ENCODE results near the gene LRFN2. TPM values are rescaled to one million over a fixed set of nuclear protein-coding genes. Genes with fewer than 3 reads are reported as not detected.

LRFN2 gene
- total RNA-seq, 1 donor from 2014 or later = not detected

DNA sequence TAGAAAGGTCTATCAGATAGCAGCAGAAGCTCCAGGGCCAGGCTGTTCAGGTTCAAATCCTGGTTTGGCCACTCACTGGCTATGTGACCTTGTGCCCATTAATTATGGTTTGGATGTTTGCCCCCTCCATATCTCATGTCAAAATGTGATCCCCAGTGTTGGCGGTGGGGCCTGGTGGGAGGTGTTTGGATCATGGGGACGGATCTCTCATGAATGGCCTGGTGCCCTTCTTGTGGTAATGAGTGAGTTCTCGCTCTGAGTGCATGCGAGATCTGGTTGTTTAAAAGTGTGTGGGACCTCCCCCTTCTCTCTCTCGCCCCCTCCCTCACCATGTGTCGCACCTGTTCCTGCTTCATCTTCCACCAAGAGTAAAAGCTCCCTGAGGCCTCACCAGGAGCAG, 240.9 kb downstream of the LRFN2 start:
- ATAC-seq (no peak), DNase-seq (no peak)
- intact Hi-C loops (cut with micrococcal nuclease) = no loop called here

DNA sequence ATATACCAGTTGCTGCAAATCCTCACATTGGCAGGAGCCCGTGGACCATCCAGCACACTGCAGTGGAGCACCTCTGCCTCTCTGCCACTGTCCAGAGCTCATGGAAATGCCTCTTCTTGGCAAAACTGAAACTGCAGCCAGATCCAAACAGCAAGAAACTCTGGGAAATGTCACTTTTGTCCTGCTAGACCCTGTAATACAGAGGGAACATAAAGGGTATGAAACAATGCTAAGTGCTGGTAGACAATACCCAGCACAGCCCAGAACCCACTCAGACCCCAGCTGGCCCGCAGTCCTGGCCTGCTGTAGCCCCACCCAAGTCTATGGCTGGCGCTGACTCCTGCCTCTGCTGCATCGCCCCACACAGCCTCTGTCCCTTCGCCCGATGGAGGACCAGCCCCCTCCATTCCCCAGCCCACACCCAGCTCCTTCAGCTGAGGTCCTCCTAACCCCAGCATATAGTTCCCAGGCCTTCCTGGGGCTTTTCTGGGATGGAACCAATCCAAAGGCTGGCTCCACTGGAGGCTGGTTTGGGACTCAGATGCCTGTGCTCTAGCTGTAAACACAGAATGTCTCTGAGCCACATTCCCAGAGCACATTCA, 242.5 kb downstream of the LRFN2 start:
- DNase-seq = no peak
- no peak for ATAC-seq

DNA sequence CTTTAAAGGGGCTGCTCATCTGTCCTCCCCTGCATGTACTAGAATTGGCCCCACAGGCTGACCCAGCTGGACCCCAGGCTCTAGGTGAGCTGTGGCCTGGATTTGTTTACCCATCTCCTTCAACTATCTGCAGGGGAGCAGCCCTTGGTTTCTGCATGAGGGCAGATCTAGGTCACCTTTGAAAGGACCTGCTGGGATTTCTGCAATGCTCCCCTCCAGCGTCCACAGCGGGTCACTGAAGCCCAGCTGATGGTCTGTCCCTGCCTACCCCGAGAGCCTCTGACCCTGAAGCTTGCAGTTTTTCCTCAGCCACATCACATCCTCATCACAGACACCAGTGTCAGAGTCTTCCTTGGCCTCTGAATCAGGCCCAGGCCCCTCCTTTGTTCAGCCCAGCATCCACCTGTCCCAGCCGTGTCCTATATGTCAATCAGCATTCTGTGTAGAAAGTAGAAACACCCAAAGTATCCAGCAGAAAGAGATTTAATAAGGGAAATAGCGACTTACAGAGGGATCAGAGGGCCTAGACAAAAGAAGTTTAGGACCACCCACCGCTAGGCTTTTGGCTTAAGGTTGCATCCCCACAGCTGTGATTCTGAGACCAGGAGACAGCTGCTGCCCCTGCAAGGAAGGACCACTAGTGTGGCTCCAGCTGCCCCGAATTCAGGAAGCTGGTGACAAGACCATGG, 243.1 kb downstream of the LRFN2 start:
- intact Hi-C loops (cut with micrococcal nuclease) = no loop called here
- DNase-seq (no peak), ATAC-seq (no peak)

More for the DNA sequence above, 242.5 kb downstream of the LRFN2 start:
- intact Hi-C loops (cut with micrococcal nuclease) = no loop called here

DNA sequence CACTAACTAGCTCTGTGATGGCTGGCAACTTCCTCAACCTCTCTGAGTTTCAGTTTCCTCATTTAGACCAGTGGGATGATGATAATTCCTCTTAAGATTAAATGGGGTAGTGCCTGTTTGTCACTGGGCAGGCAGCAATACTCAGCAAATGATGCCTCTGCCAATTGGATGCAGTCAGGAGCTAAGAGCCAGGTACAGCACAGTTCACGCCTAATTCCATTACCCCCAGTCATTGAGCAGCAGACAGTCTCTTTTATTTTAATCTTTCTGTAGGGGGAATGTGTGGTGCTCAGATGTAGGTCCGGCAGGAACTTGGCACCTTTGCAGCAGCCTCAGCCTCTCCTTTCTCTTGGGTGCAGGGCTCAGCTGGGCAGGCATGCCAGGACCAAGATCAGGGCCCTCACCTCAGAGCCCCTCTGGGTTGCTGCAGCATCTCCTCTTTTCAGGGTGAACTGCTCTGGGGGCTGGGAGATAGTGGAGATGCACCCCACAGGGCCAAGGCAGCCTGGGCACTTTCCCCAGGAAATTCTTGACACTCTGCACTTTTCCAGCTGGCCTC, 243.8 kb downstream of the LRFN2 start:
- intact Hi-C loops (cut with micrococcal nuclease) = no loop called here
- DNase-seq (no peak), ATAC-seq (no peak)

DNA sequence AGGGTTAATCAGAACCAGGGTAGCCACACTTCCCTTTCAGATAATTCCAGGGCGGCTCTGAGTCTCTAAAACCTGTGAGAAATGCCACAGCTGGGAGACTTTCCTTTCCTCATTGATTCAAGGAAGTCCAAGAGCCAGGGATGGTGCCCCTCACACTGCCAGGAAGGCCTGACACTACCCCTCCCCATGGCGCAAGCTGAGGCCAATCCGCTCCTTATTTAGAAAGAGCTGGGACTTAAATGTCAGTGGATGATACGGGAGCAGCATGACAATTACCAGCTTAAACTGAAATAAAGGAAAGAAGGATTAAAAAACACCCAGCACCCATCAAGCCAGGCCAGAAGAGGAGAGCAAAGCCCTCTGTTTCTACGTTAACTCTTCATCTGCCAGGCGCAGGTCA, 244.4 kb downstream of the LRFN2 start:
- intact Hi-C loops (cut with micrococcal nuclease) = no loop called here

DNA sequence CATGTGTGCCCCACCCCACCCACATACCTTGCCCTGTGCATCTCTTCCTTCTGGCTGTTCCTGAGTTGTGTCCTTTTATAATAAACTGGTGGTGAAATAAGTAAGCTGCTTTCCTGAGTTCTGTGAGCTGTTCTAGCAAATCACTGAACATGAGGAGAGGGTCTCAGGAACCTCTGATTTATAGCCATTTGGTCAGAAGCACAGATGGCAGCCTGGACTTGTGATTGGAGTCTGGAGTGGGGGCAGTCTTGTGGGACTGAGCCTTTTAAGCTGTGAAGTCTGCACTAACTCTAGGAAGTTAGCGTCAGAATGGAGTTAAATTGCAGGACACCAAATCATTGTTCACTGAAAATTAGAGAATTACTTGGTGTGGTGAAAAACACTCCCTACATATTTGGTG, 245.4 kb downstream of the LRFN2 start:
- intact Hi-C loops (cut with micrococcal nuclease) = no loop called here
- ATAC-seq (no peak), DNase-seq (no peak)

More for the DNA sequence above, 244.4 kb downstream of the LRFN2 start:
- no peak for DNase-seq
- no peak for ATAC-seq

Data from left ventricle myocardium superior (tissue), 1 donor.